Loucy (cell line): ENCODE data around the gene FBXW12.

ENCODE experiments used
- H2AFZ ChIP-seq: fragments of 200-600 bp; sonication (generic); 2 replicates; pipeline ENCODE4 v1.6.0; 2016; ENCODE audit warnings: antibody characterized with exemption, mild to moderate bottlenecking, low read length, moderate library complexity
- H3F3A ChIP-seq: fragments of 200-600 bp; 2 replicates; pipeline ENCODE4 v1.6.0; 2016; ENCODE audit warnings: antibody characterized with exemption, low read depth, mild to moderate bottlenecking
- H3K27me3 ChIP-seq: fragments of 200-600 bp; sonication (generic); 2 replicates; pipeline ENCODE4 v1.6.1; 2014; ENCODE audit warnings: low read length, mild to moderate bottlenecking; ENCODE audit not compliant: insufficient read depth, poor library complexity, severe bottlenecking
- H3K36me3 ChIP-seq: fragments of 200-600 bp; sonication (generic); 2 replicates; pipeline ENCODE4 v1.6.1; 2016; ENCODE audit warnings: low read length; ENCODE audit not compliant: insufficient read depth
- H3K4me1 ChIP-seq: fragments of 200-600 bp; sonication (generic); 2 replicates; pipeline ENCODE4 v1.5.1; 2014; ENCODE audit warnings: low read length, mild to moderate bottlenecking; ENCODE audit not compliant: insufficient read depth, poor library complexity, severe bottlenecking
- H3K4me2 ChIP-seq: fragments of 200-600 bp; sonication (generic); 2 replicates; pipeline ENCODE4 v1.6.0; 2014; ENCODE audit warnings: antibody characterized with exemption, low read length, low read depth, mild to moderate bottlenecking; ENCODE audit not compliant: poor library complexity, severe bottlenecking
- H3K4me3 ChIP-seq: fragments of 200-600 bp; sonication (generic); 2 replicates; pipeline ENCODE4 v1.5.1; 2014; ENCODE audit warnings: low read length, mild to moderate bottlenecking, mixed read lengths; ENCODE audit not compliant: poor library complexity, severe bottlenecking
- H3K79me2 ChIP-seq: fragments of 200-600 bp; sonication (generic); 2 replicates; pipeline ENCODE4 v1.6.1; 2014; ENCODE audit warnings: low read length; ENCODE audit not compliant: insufficient read depth
- H3K9ac ChIP-seq: fragments of 200-600 bp; sonication (generic); 2 replicates; pipeline ENCODE4 v1.6.0; 2014; ENCODE audit warnings: mild to moderate bottlenecking, low read depth, low read length, moderate library complexity; ENCODE audit not compliant: poor library complexity, severe bottlenecking
- H3K9me2 ChIP-seq: fragments of 200-600 bp; sonication (generic); replicated peaks from 2 replicates; pipeline ENCODE4 v1.6.1; 2016; ENCODE audit warnings: low read depth, low read length, mixed read lengths
- H3K9me3 ChIP-seq: fragments of 200-600 bp; sonication (generic); 2 replicates; pipeline ENCODE4 v1.6.1; 2014; ENCODE audit warnings: mild to moderate bottlenecking, antibody characterized with exemption, low read length, low read depth; ENCODE audit not compliant: insufficient read depth
- H4K20me1 ChIP-seq: fragments of 200-600 bp; sonication (generic); 2 replicates; pipeline ENCODE4 v1.6.0; 2014; ENCODE audit warnings: antibody characterized with exemption, low read length, mild to moderate bottlenecking; ENCODE audit not compliant: insufficient read depth, poor library complexity, severe bottlenecking
- CTCF ChIP-seq: fragments of 200-600 bp; sonication (generic); conservative IDR thresholded peaks from 2 replicates; pipeline ENCODE4 v1.5.1; 2014; ENCODE audit warnings: mild to moderate bottlenecking, antibody characterized with exemption, low read length
- EZH2phosphoT487 ChIP-seq: fragments of 200-600 bp; IDR thresholded peaks from 2 replicates; pipeline ENCODE4 v1.6.1; 2018; ENCODE audit warnings: antibody characterized with exemption, mild to moderate bottlenecking, moderate library complexity, borderline replicate concordance

Gene FBXW12

GRCh38 chr3:48433472-48434118 lies 61.6 kb downstream of the FBXW12 start:
- Histone ChIP-seq H3K79me2 (peaks cover 17% of the 10 kb centered on the region), H3K4me1 (peaks cover 15% of the 10 kb centered on the region), H3K9ac (no peak overlapping the region), H3K27me3 (no peaks in the 10 kb centered on the region), H3K36me3 (no peaks in the 10 kb centered on the region), H3K9me2 (no peaks in the 10 kb centered on the region), H4K20me1 (no peaks in the 10 kb centered on the region), H3F3A (no peaks in the 10 kb centered on the region), H3K4me3 (no peak overlapping the region), H2AFZ (no peak overlapping the region), H3K4me2 (no peak overlapping the region), H3K9me3 (no peaks in the 10 kb centered on the region)
- no peak for TF ChIP-seq EZH2phosphoT487

GRCh38 chr3:48434591-48435222 lies 62.7 kb downstream of the FBXW12 start:
- H3K9me3 ChIP-seq: no peaks in the 10 kb centered on the region
- peaks cover 18% of the 10 kb centered on the region for H3K79me2 ChIP-seq
- TF ChIP-seq EZH2phosphoT487 (no peak), CTCF (no peak)
- no peaks in the 10 kb centered on the region for H3F3A ChIP-seq
- H3K9ac ChIP-seq: no peak overlapping the region
- H3K4me2 ChIP-seq: no peak overlapping the region
- no peaks in the 10 kb centered on the region for H3K27me3 ChIP-seq
- peaks cover 19% of the 10 kb centered on the region for H3K4me1 ChIP-seq
- H3K9me2 ChIP-seq: no peaks in the 10 kb centered on the region
- H3K36me3 ChIP-seq: no peaks in the 10 kb centered on the region
- H3K4me3 ChIP-seq: no peak overlapping the region
- H4K20me1 ChIP-seq: no peaks in the 10 kb centered on the region
- H2AFZ ChIP-seq: no peak overlapping the region

GRCh38 chr3:48435223-48435595 lies 63.2 kb downstream of the FBXW12 start:
- H3K4me1 ChIP-seq: peaks cover 17% of the 10 kb centered on the region
- TF ChIP-seq CTCF (no peak), EZH2phosphoT487 (no peak)

More at GRCh38 chr3:48435223-48435595, 63.2 kb downstream of the FBXW12 start:
- Histone ChIP-seq H3K4me3 (no peak overlapping the region), H3F3A (no peaks in the 10 kb centered on the region), H2AFZ (no peak overlapping the region), H3K9ac (no peak overlapping the region), H3K36me3 (no peaks in the 10 kb centered on the region), H3K27me3 (no peaks in the 10 kb centered on the region), H3K9me3 (no peaks in the 10 kb centered on the region), H3K4me2 (no peak overlapping the region), H3K79me2 (peaks cover 21% of the 10 kb centered on the region), H3K9me2 (no peaks in the 10 kb centered on the region), H4K20me1 (no peaks in the 10 kb centered on the region)
